Stimulated activated CD8-positive, alpha-beta memory T cell treated with anti-CD3 and anti-CD28 coated beads, Interleukin-12 subunit alpha, Interleukin-12 subunit beta, amount 100 ng/mL, for 1 hour (primary cell): ENCODE measurements around the gene TNFRSF18.
"Not testable (repeated sequence)": the region's sequence is repeated elsewhere in the genome, so short reads cannot be mapped to it uniquely, and the experiment has no call there.

Source experiments
- DNase-seq: peaks from one replicate; pipeline ENCODE4 v3.0.0-alpha.2; 2020; ENCODE audit warnings: low read depth

TNFRSF18 gene

GRCh38 chr1:1206376-1206965 is at the start of gene TNFRSF18:
TNFRSF18 (minus strand) TSS chr1:1206592; CDS start chr1:1206571, 21 bp downstream.
- no peak for DNase-seq

GRCh38 chr1:1255611-1256010 is 49.2 kb upstream of the TNFRSF18 start:
- no peak for DNase-seq

GRCh38 chr1:1255078-1255477 is 48.7 kb upstream of the TNFRSF18 start:
- DNase-seq: no peak

- no peak for DNase-seq
These were observed 48.2 kb upstream of the TNFRSF18 start for GRCh38 chr1:1254667-1254998.

GRCh38 chr1:1253972-1254666 is 47.7 kb upstream of the TNFRSF18 start:
- DNase-seq: no peak

GRCh38 chr1:1253314-1253713 is 46.9 kb upstream of the TNFRSF18 start:
- DNase-seq: no peak

- peak; percentile 39 for DNase-seq
These were observed 44.4 kb upstream of the TNFRSF18 start for GRCh38 chr1:1250786-1251284.

- not testable (repeated sequence) for DNase-seq
These were observed 41.9 kb upstream of the TNFRSF18 start for GRCh38 chr1:1248009-1248913.

GRCh38 chr1:1247341-1247913 is 41.0 kb upstream of the TNFRSF18 start:
- DNase-seq: no peak

GRCh38 chr1:1246577-1247340 is 40.4 kb upstream of the TNFRSF18 start, which contains the start of gene C1QTNF12:
C1QTNF12 (minus strand) TSS chr1:1246722; CDS start chr1:1246690, 32 bp downstream.
- no peak for DNase-seq

- no peak for DNase-seq
These were observed 39.6 kb upstream of the TNFRSF18 start for GRCh38 chr1:1245817-1246576.

GRCh38 chr1:1245178-1245816 is 38.9 kb upstream of the TNFRSF18 start:
- DNase-seq: no peak

GRCh38 chr1:1244192-1244811 is 37.9 kb upstream of the TNFRSF18 start:
- no peak for DNase-seq

GRCh38 chr1:1243807-1244191 is 37.4 kb upstream of the TNFRSF18 start:
- DNase-seq: no peak

- no peak for DNase-seq
These were observed 36.9 kb upstream of the TNFRSF18 start for GRCh38 chr1:1243266-1243660.

- no peak for DNase-seq
These were observed 36.3 kb upstream of the TNFRSF18 start for GRCh38 chr1:1242461-1243265.

- no peak for DNase-seq
These were observed 35.3 kb upstream of the TNFRSF18 start for GRCh38 chr1:1241588-1242219.

- DNase-seq: no peak
These were observed 34.6 kb upstream of the TNFRSF18 start for GRCh38 chr1:1240822-1241587.
